HG03575 (cell line): ENCODE results near the gene PDXK.

Experiments
- ATAC-seq: cut with Tn5 transposase; IDR thresholded peaks from one replicate; pipeline ENCODE4 v1.9.1; 2021; ENCODE audit not compliant: unreplicated experiment, insufficient number of reproducible peaks, low FRiP score; ENCODE audit errors: extremely low read depth

PDXK gene

DNA sequence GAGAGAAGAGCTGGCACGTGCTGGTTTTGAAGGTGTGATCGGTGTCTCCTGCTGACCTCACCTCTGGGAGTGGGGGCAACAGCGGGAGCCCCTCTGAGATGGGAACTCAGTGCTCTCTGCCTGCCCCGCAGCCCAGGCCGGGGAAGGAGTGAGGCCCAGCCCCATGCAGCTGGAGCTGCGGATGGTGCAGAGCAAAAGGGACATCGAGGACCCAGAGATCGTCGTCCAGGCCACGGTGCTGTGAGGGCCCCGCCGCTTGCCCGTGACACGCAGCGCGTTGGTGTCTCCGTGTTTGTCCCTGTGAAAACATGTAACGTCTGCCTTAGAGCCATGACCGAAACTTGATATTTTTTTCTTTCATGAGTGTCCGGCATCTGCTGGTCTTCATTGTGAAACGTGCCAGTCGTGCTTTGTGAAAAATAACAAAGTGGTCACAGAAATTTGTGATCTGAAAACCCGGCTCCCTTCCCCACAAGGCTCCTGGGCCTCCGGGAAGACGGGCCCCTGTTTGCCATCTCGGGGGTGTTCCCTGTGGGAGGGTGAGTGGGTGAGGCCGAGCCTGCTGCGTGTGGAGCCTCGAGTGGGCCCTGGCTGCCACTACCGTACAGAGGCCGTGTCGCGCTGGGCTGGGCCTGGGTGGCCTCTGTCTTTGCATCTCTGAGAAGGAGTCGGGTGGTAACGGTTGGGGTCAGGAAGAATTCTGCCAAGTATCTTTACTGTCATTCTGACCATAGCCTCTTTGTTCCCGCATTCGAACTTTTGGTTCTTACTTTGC is 37.1 kb downstream of the PDXK start:
- no peak for ATAC-seq

DNA sequence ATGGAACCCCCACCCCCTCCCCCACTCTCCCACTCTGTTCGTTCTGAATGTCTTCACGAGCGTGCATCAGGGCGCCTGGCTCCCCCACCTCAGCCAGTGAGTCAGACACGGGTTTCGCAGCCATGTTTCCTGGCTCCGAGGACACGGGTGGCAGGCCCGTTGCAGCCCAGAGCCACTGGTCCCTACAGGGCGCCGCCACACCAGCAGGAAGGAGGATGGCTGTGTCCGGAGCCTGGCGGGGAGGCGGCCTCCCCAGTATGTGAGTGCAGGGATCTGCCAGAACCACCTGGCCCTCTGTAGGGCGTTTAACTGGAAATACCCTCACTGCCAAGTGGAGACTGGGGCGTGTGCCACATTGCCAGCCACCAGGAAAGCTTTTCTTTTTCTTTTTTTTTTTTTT is 38.7 kb downstream of the PDXK start:
- no peak for ATAC-seq

DNA sequence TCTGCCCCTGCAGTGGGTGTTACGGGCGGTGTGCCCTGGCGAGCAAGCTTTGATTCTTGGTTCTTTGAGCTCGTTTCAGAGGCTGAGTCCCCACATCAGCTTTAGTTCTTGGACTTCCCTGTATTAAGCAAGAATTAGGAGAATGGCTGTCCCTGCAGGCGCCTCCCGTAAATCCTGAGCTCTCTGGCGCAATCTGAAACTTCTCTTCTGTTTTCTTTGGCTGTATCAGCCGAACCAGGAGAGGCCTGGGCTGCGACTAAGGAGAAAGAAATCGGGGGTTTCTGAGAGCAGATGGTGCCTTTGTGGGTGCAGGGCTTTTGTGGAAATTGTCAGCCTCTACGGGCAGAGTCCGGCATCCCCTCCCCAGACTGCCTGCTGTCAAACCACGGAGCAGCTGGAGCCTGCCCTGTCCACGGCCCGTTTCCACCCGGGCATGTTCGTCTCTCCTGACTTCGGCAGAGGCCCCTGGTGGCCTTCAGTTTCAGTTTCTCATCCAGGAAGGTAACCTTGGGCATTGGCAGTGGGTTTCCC is 39.2 kb downstream of the PDXK start:
- no peak for ATAC-seq

DNA sequence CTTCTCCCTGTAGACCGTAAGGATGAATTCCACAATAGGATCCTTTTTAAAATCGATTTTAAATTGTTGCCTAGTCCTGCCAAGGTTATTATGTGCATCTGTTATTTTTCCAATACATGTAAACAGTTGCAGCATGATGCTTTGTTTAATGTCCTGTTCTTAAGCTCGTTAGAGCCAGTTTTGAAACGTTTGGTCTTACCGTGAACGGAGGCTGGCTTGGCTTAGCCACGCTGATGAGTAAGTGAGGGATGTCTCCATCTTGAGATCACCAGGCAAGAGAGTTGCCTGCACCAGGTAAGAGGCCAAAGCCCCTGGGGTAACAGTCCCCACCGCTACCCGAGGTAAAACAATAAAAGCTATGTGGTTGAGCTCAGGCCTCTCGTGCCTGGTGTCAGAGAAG is 39.9 kb downstream of the PDXK start:
- ATAC-seq, result no peak

DNA sequence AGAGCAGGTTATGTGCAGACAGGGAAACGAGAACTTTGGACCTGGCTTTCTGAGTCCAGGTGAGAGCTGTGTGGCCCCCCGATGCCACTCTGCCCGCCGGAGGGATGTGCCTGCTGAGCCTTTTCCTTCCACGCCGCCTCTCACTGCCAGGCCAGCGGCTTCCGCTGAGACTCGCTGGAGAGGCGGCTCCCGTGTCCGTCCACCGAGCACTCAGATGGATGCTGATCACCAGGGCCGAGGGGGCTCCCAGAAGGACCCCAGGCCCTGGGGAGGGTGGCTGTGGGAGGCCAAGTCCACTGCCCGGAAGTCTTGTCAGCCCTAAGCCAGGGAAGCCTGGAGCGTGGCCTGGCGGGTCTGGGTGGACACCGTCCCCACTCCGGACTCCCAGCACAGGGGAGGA is 40.7 kb downstream of the PDXK start:
- no peak for ATAC-seq

DNA sequence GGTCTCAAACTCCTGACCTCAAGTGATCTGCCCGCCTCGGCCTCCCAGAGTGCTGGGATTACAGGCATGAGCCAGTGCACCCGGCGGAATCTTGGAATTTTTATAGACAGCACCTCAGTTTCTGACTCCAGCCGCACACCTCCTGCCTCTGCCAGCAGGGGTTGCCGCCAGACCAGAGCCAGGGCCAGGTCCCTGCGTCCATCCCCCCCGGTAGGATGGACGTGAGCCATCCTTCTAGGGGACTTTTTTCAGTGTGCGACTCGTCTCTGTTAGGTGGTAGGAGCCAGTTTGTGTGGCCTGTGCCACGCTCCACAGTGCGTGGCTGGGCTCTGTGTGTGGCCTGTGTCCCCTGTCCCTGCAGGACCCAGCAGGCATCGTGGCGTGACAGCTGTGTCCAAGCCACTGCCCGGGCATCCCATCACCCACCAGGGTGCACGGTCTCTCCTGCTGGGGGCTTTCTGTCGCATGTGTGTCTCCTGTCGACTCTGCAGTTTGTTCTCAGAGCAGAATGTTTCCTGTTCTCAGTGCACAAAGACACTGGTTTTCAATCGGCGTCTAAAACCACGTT is 41.5 kb downstream of the PDXK start:
- ATAC-seq, result no peak

DNA sequence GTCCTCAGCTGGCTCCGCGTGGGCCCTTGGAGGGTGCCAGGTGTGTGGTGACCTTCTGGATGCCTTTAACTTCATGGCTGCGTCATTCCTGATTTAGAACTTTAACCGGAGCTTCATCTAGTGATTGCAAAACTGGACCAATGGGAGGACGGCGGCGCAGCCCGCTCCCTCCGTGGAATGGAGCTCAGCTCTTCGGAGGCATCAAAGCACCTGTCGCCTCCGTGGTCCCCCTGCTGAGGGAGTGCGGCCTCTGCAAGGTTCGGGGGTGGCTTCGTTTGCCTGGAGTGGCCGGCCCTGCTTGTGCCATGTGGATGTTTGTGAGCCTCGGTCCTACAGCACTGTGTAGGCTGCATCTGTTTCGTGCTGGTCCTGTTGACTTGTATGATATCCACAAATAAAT is 43.0 kb downstream of the PDXK start:
- no peak for ATAC-seq

DNA sequence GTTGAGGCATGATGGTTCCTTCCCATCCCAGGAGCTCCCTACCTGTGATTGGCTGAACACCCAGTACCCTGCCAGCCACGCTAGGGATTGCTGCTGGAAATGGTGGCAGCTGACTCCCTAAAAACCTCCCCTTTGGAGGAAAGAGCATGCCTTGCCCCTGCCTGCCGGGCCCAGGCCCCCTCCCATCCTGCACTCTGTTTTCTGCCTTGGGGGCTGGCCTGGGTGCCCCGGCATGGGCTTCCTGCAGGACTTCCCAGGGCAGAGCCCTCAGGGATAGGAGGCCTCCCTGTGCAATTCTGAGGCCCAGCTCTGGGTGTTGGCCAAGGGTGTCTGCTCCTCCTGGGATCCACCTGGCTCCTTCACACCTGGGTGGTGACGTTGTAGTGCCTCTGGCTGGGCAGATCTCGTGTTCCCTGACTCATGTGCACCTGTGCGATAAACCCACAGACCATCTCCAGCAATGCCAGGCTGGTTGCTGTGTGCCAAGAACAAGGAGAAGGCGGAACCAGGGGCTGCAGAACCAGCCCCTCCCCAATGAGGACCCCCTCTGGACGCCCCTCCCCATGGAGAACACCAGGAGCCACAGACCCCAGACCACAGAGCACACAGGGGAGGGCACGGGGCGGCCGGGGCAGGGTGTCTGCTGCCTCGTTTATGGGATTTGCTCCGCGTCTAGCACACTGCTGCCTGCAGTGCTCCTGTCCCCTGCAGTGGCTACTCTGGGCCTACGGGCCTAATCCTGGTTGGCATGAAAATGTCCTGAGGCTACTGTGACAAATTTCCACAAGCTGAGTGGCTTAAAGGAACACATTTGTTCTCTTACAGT is 43.6 kb downstream of the PDXK start:
- no peak for ATAC-seq

DNA sequence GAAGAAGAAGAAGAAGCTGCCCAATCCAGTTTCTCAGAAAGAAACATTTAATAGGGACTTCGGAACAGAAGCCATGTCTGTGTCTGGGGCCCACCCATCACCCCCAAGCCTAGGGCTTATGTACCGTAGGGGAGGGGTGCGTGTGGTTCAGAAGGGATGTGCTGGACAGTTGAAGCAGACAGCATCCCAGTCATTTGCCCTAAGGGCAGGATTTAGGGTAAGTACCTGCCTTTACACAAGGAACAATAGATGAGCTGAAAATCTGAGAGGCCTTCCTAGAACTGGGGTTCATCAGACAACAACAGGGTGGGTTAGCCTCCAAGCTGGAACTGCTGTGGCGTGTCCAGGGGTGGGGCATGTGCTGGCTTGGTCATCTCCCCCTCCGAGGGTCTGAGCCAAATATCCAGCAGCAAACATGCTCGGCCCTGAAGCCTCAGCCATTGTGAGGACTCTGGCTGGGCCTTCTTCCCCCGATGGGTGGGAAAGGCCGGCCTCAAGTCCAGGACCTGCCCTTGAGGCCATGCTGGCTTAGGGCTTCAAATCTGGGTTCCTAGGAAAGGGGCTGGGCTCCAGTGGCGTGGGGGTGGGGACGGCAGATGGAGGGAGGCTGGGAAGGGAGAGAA is 45.1 kb downstream of the PDXK start:
- no peak for ATAC-seq

DNA sequence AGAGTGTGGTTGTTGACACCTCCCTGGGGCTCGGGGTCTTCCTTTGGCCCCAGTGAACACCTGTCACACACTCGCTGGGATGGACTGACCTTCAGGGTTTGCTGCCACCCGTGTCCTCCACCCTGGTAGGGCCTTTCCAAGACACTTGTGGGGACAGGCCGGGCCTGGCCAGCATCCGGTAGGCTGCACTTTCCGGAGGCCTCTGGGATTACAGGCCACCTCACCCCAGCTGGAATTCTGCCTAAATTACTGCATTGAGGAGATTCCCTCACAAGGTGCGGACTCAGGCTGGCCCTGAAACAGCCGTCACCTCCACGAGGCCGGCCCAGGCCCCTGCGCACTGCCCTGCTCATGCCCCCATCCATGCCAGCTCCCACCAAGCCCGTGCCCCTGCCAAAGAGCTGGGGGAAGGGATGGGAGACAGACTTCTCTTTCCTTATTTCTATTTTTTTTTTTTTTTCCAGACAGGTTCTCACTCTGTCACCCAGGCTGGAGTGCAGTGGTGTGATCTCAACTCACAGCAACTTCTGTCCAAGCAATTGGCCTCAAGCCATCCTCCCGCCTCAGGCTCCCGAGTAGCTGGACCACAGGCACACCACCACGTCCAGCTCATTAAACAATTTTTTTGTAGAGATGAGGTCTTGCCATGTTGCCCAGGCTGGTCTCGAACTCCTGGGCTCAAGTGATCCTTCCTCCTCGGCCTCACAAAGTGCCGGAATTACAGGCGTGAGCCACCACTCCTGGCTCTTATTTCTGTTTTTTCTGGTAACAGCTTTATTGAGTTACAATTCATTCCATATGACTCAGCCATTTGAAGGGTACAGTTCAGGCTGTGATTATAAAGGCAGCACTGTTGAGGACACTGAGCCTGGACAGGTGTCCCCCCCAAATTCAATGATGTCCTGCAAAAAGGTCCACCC is 45.9 kb downstream of the PDXK start:
- ATAC-seq, result no peak

DNA sequence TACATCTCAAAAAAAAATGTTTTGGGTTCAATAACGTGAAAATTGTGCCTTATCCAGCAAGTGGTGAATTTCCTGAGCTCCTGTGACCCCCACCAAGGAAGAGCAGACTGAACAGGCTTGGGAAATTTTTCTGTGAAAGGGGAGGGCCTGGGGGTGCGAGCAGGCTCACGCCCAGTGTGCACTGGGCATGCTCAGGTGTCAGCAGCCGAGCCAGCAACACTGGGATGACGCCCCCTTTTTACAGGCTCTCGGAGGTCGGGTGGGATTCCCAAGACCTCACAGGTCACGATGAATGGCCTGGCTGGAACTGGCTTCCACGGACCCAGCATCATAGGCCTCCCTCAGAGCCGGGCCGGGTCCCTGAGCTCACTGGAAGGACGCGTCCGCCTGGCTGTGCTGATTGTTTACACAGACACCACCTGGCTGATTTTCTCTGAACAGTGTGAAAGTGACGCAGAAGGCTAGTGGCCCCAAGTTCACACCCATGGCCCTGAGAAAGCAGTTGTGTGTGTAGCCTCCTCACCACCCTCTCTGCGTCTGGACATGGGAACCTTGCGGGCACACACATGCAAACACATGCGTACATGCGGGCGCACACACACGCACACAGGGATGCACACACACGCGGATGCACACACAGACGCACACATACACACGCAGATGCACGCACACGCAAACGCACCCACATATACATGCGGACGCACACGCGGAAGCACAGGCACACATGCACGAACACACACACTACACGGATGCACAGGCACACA is 48.0 kb downstream of the PDXK start:
- ATAC-seq, result no peak

DNA sequence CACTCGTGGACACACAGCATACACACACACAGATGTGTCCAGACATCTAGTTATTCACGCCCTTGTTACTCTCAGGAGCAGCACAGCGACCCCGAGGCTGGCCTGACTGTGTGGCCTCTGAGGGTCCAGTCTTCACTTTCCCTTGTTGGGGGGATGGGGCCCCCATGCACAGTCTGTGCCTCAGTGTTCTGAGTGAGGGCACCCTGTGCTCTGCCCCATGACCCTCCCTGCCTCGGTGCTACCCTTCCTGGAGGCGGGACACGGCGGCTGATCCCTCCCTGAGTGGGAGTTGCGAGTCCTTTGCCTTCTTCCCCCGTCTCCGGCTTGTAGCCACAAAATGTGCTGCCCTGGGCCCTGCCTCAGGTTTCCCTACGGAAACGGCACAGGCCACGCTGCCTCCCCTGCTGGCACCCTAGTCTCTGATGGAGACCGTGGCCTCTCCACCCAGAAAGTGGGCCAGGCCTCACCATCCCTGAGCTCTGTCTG is 48.6 kb downstream of the PDXK start:
- no peak for ATAC-seq

DNA sequence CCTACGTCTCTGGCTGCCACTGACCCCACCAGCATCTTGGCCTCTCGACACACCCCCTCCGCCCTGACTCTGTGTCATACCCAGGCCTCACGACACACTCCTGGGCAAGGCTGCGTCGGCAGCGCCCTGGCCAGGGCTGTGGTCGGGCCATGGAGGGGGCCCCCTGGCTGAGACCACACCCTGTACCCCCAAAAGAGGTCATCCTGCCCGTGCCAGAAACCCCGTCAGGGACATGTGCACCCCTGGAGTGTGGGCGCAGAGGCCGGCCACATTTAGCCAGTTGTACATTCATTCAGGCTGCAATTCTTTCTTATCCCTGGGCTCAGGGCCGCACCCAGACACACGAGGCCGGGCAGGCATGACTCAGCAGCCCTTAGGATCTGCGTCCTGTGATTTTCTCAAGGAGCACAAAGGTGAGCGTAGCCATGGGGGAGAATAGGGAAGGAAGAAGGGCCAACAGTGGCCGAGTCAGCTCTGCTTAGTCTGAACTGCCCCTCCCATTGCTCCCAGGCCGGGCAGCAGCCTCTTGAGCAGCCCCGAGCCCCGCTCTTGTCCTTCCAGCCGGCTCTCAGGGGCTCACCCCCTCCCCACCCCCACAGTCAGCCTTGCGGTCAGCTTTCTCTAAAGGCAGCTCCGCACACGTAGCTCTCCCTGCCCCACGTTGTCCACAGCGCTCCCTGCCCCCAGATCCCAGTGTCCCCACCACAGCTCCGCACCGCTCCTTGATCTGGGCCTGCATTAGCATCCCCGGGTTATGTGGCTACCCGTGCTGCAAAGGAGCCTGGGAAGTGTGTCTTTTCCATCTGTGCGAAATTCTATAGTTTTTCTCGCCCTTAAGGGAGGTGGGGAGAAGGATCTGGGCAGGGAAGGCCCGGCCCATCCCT is 49.3 kb downstream of the PDXK start:
- no peak for ATAC-seq

DNA sequence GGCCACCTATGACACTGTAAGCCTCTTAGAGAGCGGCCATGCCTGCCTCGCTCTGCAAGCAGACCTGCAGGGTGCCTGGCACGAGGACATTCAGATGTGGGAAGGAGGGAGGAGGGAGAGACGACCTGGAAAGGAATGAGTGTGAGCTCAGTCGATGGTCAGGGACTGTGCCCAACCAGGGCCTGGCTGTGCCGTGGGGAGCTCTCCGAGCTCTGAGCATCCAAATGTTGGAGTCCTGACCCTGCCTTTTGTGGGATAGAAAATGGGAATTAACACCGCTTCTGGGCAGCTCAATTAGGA is 49.9 kb downstream of the PDXK start:
- no peak for ATAC-seq

DNA sequence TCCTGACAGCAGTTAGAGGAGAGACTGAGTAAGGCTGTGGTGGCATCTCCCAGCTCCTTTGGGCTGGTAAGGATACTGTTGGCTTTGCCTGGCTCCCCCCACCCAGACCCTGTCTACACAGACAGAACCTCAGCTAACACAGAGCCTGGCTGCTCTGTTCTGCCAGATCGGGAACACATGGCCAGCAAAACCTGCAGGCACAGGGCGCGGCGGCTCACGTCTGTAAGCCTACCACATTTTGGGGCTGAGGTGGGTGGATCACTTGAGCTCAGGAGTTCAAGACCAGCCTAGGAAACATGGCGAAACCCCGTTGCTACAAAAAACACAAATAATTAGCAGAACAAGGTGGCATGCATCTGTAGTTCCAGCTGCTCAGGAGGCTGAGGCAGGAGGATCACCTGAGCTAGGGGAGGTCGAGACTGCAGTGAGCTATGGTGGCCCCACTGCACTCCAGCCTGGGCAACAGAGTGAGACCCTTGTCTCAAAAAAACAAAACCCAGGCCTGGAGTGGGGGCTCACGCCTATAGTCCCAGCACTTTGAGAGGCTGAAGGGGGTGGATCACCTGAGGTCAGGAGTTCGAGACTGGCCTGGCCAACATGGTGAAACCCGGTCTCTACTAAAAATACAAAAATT is 50.5 kb downstream of the PDXK start:
- ATAC-seq, result no peak

DNA sequence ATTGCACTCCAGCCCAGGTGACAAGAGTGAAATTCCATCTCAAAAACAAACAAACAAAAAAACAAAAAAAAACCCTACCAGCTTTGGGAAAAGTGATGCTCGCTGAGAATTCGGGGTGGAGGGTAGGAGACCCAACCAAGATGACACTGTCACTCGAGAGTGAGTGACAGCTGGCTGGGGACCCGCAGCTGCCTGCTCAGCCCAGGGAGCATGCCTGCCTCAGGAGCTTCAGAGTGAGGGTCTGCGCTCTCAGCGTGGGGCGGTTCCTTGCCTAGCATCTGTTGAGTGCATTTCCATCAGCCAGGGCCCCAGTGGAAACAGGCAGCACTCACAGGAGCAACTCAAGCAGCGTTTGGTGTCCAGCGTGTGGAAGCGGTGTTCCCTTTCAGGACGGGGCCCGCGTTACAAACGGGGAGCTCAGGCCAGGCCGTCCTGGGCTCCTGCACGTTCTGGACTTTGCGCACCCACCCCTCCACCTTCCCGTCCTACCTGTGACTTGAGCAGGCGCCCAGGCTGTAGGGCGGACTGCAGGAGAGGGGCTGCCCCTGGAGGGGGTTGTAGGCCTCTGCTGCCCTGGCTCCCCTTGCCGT is 51.2 kb downstream of the PDXK start:
- no peak for ATAC-seq
